Suppressor macrophage treated with lipopolysaccharide for 1 hour (primary cell): ENCODE results near the gene SLC46A3.
"Not testable (repeated sequence)": the region's sequence is repeated elsewhere in the genome, so short reads cannot be mapped to it uniquely, and the experiment has no call there.

Experiments used
- DNase-seq, 3 donors: peaks; one replicate each; pipeline ENCODE4 v3.0.0-alpha.2; 2020 to 2022

The SLC46A3 gene

GRCh38 chr13:28730762-28731161 lies 12.0 kb upstream of the SLC46A3 start:
- DNase-seq: no peak

- DNase-seq: no peak
Observed at GRCh38 chr13:28729541-28729940, 10.8 kb upstream of the SLC46A3 start.

GRCh38 chr13:28728642-28729041 lies 9.9 kb upstream of the SLC46A3 start:
- no peak for DNase-seq

GRCh38 chr13:28725046-28725610 lies 6.4 kb upstream of the SLC46A3 start:
- DNase-seq: no peak

GRCh38 chr13:28723806-28724205 lies 5.0 kb upstream of the SLC46A3 start:
- DNase-seq: no peak

GRCh38 chr13:28719227-28720055 lies 671 bp upstream of the SLC46A3 start:
- DNase-seq: no peak

GRCh38 chr13:28718196-28718542 lies 601 bp downstream of the SLC46A3 start:
- peak in 2 of 3 donors; percentile 66 to 80 for DNase-seq

GRCh38 chr13:28717170-28717569 lies 1.6 kb downstream of the SLC46A3 start:
- no peak for DNase-seq

GRCh38 chr13:28716511-28716910 lies 2.3 kb downstream of the SLC46A3 start:
- peak; percentile 21 to 32 (median 26) for DNase-seq

GRCh38 chr13:28714651-28715050 lies 4.1 kb downstream of the SLC46A3 start:
- no peak for DNase-seq

- no peak for DNase-seq
Observed at GRCh38 chr13:28710161-28710560, 8.6 kb downstream of the SLC46A3 start.

GRCh38 chr13:28707629-28708427 lies 10.9 kb downstream of the SLC46A3 start:
- DNase-seq: peak; percentile 79 to 95 (median 93)

- no peak for DNase-seq
Observed at GRCh38 chr13:28705461-28706083, 13.2 kb downstream of the SLC46A3 start.

GRCh38 chr13:28704919-28705318 lies 13.9 kb downstream of the SLC46A3 start:
- DNase-seq: peak; percentile 30 to 68 (median 65)

- peak in 2 of 3 donors; percentile 31 to 42 for DNase-seq
Observed at GRCh38 chr13:28704282-28704681, 14.5 kb downstream of the SLC46A3 start.

GRCh38 chr13:28699246-28699645 lies 19.5 kb downstream of the SLC46A3 start:
- no peak for DNase-seq

GRCh38 chr13:28697441-28697840 lies 21.3 kb downstream of the SLC46A3 start:
- no peak for DNase-seq

GRCh38 chr13:28693605-28694491 lies 24.9 kb downstream of the SLC46A3 start:
- not testable (repeated sequence) for DNase-seq

- peak in 1 of 3 donors; percentile 22 for DNase-seq
Observed at GRCh38 chr13:28685892-28686291, 32.9 kb downstream of the SLC46A3 start.

GRCh38 chr13:28685114-28685513 lies 33.7 kb downstream of the SLC46A3 start:
- DNase-seq: no peak

GRCh38 chr13:28684257-28684656 lies 34.5 kb downstream of the SLC46A3 start:
- DNase-seq: no peak

- peak in 1 of 3 donors; percentile 11 for DNase-seq
Observed at GRCh38 chr13:28683169-28683568, 35.6 kb downstream of the SLC46A3 start.
